Colonic mucosa (tissue), 4 donors: ENCODE data around the gene ATP6V1F. TPM values are rescaled to one million over a fixed set of nuclear protein-coding genes. Genes with fewer than 3 reads are reported as not detected.
A peak's percentile ranks its signal among the peaks of the same experiment; 100 is the strongest.

Source experiments
- DNase-seq: peaks from one replicate; pipeline ENCODE4 v3.0.0-alpha.2; 2020
- H3K27ac ChIP-seq: fragments of 200-600 bp; one replicate; pipeline ENCODE4 v1.8.0; 2021
- H3K27me3 ChIP-seq: fragments of 200-600 bp; one replicate; pipeline ENCODE4 v1.8.0; 2021
- H3K36me3 ChIP-seq: fragments of 200-600 bp; one replicate; pipeline ENCODE4 v1.8.0; 2021
- H3K4me1 ChIP-seq: fragments of 200-600 bp; one replicate; pipeline ENCODE4 v1.8.0; 2021; ENCODE audit warnings: mild to moderate bottlenecking
- H3K4me3 ChIP-seq: fragments of 200-600 bp; one replicate; pipeline ENCODE4 v1.8.0; 2021
- H3K9ac ChIP-seq, 2 donors: one replicate each; pipeline ENCODE4 v1.7.0; 2013; ENCODE audit warnings: control low read depth in 2 of 2, low read depth in 2 of 2, low read length in 2 of 2
- H3K9me3 ChIP-seq: fragments of 200-600 bp; one replicate; pipeline ENCODE4 v1.8.0; 2021
- intact Hi-C: fragments of 100-400 bp; cut with DNase I; formaldehyde crosslinking; loops from one replicate; pipeline ENCODE4 v1.14.1; 2022
- total RNA-seq, 2 donors: library from RNA; stranded (reverse); fragmentation: NEBNext Ultra II Directional in 1 of 2; extraction: Animal tissue kit (Norgen Biotek cat#: 25700) in 1 of 2; gene quantifications; one replicate each; pipeline ENCODE4 v1.2.1, GENCODE V29; 2021
- TF ChIP-seq, protein P1 (sequence below): fragments of 200-600 bp; IDR thresholded peaks from one replicate; pipeline ENCODE4 v1.8.0; 2022; ENCODE audit warnings: antibody characterized with exemption, mild to moderate bottlenecking
- donor health status: healthy.
- donor health status: DM: no; HTN: no; CAD: no.
- donor health status: DM: no; HTN: no; CAD: no.

Gene ATP6V1F
- total RNA-seq, 2 donors from 2014 or later, result 94.4 to 105 TPM

DNA sequence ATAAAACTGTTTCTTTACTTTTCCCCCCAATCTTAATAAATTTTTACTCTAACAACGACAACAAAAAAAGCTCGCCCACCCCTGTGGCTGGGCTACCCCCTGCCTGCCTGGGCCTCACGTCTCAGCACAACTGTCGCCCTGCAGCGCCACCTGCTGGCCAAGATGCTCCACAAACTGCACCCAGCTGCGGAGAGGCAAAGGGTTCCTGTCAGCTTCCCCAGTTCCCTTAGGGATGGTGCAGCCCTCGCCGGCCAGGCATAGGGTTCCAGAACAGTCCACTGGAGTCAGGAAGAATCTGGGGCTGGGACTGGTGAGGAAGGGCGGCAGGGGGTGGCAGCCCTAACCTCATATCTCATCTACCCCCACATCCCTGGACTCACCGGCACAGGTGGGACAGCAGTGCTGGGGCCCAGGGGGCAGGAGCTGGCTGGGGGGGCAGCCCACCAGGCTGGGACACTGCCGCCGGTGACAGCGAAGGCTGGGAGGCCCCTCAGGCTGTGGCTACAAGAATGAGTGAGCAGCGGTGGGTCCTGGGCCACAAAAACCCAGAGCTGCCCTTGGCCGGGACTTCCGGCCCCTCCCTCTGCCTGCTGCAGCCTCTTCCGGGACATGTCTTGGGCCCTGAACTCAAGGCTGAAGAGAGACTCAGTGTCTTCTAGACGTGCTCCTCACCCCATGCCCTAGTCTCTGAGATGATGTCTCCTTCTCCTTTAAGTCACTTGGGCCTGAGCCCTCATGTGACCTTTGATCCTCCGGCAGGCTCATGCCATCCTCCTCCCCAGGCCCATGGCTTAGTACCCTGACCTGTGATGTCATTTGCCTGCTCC is 21.2 kb downstream of the ATP6V1F start:
- H3K9ac ChIP-seq, result no peak overlapping the region
- DNase-seq, result peak; percentile 89
- no peaks in the 10 kb centered on the region for H3K36me3 ChIP-seq
- H3K27ac ChIP-seq, result no peak overlapping the region
- H3K9me3 ChIP-seq, result no peaks in the 10 kb centered on the region
- no peaks in the 10 kb centered on the region for H3K27me3 ChIP-seq
- H3K4me3 ChIP-seq, result peak overlapping the region; percentile 12
- intact Hi-C loops, result loop anchor here (2.0 to 10.0 kb wide), 2 partner anchors 43 to 279 kb away; no protein-coding TSS in a partner anchor
- TF ChIP-seq, protein P1, sequence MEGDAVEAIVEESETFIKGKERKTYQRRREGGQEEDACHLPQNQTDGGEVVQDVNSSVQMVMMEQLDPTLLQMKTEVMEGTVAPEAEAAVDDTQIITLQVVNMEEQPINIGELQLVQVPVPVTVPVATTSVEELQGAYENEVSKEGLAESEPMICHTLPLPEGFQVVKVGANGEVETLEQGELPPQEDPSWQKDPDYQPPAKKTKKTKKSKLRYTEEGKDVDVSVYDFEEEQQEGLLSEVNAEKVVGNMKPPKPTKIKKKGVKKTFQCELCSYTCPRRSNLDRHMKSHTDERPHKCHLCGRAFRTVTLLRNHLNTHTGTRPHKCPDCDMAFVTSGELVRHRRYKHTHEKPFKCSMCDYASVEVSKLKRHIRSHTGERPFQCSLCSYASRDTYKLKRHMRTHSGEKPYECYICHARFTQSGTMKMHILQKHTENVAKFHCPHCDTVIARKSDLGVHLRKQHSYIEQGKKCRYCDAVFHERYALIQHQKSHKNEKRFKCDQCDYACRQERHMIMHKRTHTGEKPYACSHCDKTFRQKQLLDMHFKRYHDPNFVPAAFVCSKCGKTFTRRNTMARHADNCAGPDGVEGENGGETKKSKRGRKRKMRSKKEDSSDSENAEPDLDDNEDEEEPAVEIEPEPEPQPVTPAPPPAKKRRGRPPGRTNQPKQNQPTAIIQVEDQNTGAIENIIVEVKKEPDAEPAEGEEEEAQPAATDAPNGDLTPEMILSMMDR, result peak; percentile 96
- H3K4me1 ChIP-seq, result no peaks in the 10 kb centered on the region

DNA sequence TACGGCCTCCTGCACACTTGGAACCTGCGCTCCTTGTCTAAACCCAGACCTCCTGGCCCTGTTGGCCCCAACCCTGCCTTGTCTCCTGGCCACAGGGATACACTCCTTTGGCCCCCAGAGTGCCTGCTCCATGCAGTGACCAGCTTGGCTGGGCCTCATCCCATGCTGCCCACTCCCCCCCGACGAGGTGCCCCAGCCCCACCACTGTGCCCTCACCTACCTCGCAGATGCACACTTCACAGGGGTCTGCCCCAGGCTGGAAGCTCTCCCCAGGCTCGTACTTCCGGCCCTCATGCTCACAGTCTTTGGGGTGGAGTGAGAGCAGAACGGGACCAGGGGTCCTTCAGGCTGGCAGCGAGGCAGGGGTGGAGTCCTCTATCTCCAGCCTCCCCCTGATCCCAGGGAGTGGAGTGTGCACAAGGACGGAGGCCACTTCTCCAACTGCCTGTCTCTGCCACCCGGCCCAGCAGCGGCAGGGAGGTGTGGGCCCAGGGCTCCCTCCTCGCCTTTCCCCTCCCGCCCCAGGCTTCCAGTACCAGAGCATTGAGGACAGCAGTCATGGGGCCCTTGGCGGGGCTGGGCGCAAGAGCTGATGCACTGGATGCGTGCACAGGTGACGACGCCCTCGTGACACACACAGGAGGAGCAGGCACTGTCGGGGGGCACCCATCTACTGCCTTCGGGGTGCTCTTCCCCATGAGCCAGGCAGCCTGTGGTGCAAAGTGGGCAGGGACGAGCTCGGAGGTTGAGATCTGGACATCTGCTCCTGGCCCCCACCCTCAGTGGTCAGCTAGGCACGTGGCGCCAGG is 22.1 kb downstream of the ATP6V1F start:
- Histone ChIP-seq H3K9me3 (no peaks in the 10 kb centered on the region), H3K9ac (no peak overlapping the region), H3K36me3 (no peaks in the 10 kb centered on the region), H3K4me1 (no peaks in the 10 kb centered on the region), H3K27me3 (no peaks in the 10 kb centered on the region), H3K27ac (no peak overlapping the region), H3K4me3 (no peak overlapping the region)
- intact Hi-C loops, result loop anchor here (10.0 kb wide), 1 partner anchor 280 kb away; no protein-coding TSS in a partner anchor
- TF ChIP-seq, protein P1, result no peak
- DNase-seq, result no peak

DNA sequence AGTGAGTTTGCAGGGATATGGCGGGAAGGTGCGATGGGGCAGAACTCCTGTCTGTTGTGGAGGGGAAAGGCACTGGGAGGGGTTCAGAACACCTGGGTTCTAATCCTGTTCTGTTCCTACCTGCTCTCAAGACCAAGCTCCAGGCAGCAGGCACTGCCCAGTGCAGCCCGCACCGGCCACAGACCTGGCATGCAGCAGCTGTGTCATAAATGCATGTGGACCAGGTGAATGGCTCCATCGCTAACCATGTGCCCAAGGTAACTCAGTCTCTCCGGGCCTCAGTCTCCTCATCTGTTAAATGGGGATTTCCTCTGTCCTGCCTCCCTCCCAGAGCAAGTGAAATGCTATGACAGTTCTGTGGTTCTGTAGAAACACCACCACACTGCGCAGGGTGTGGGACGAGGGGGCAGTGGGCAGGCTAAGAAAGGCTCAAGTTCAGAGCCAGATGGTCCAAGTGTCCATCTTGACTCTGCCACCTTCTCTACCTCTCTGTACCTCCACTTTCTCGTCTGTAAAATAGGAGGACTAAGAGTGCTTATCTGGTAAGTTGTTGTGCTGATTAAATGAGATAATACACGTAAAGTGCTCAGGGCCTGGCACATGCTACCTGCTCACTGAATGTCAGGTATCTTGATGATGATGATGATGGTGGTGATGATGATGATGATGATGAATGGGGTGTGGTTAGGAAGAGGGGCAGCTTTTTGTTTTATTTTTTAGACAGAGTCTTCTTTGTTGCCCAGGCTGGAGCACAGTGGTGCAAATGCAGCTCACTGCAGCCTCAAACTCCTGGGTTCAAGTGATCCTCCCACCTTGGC is 22.9 kb downstream of the ATP6V1F start:
- intact Hi-C loops, result loop anchor here (10.0 kb wide), 1 partner anchor 281 kb away; no protein-coding TSS in a partner anchor
- Histone ChIP-seq H3K4me3 (no peak overlapping the region), H3K4me1 (no peaks in the 10 kb centered on the region), H3K27me3 (no peaks in the 10 kb centered on the region), H3K9me3 (no peaks in the 10 kb centered on the region), H3K9ac (no peak overlapping the region), H3K27ac (no peak overlapping the region), H3K36me3 (no peaks in the 10 kb centered on the region)
- TF ChIP-seq, protein P1, result no peak
- DNase-seq, result no peak

DNA sequence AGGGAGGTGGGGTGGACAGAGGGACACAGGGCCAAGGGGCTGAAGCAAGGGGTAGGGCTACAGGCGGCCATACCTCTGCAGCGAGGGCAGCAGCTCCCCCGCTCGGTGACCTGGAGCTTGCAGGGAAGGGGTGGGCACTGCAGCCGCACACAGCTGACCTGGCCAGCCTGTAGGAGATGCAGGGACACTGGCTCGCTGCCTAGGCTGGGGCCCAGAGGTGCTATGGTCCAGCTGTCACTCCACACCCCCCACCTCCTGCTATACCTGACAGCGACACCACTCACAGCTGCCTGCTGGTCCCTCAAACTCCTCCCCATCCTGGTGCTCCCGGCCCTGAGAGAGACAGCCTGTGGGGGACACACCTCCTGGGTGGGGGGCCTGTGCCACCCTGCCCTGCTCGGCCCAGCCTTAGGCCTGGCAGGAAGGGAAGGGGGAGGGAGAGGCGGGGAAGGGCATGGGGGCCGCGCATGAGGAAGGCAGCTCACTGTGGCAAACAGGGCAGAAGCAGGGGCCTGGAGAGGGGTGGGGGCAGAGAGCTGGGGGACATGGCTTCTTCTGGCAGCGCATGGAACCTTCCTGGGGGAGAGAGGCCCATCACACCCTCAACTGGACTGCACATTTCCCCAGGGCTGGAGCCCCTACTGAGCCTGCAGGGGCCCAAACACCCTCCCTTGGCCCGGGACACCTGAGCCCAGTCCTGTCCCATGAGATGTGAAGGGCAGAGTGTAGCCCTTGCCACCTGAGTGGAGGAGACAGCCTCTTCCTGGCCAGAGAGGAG is 23.9 kb downstream of the ATP6V1F start:
- Histone ChIP-seq H3K9ac (no peak overlapping the region), H3K27ac (no peak overlapping the region), H3K9me3 (no peaks in the 10 kb centered on the region), H3K27me3 (peaks cover 9% of the 10 kb centered on the region), H3K4me3 (no peak overlapping the region), H3K4me1 (no peaks in the 10 kb centered on the region), H3K36me3 (no peaks in the 10 kb centered on the region)
- no peak for DNase-seq
- intact Hi-C loops, result loop anchor here (10.0 kb wide), 1 partner anchor 282 kb away; no protein-coding TSS in a partner anchor
- TF ChIP-seq, protein P1, result no peak
